HG02840 (cell line): ENCODE data around the gene ELF3.
"Not testable (repeated sequence)": the region's sequence is repeated elsewhere in the genome, so short reads cannot be mapped to it uniquely, and the experiment has no call there.

ENCODE experiments used
- ATAC-seq: cut with Tn5 transposase; IDR thresholded peaks from one replicate; pipeline ENCODE4 v1.9.1; 2021; ENCODE audit warnings: mild to moderate bottlenecking, moderate library complexity, moderate number of reproducible peaks; ENCODE audit not compliant: unreplicated experiment, low FRiP score

ELF3 gene

GRCh38 chr1:202010180-202011015 lies at the start of gene ELF3:
Gene ELF3 (plus strand): TSS chr1:202010587. CDS start chr1:202011137, 550 bp downstream.
- no peak for ATAC-seq

- ATAC-seq = not testable (repeated sequence)
These were observed 48.0 kb upstream of the ELF3 start for GRCh38 chr1:201962382-201962781.

- ATAC-seq = no peak
These were observed 46.1 kb upstream of the ELF3 start for GRCh38 chr1:201964261-201964660.

GRCh38 chr1:201966171-201966570 lies 44.2 kb upstream of the ELF3 start:
- ATAC-seq = no peak

- ATAC-seq = no peak
These were observed 42.0 kb upstream of the ELF3 start for GRCh38 chr1:201968202-201968925.

- ATAC-seq = no peak
These were observed 39.8 kb upstream of the ELF3 start for GRCh38 chr1:201970334-201971159.

- ATAC-seq = peak; percentile 21
These were observed 28.2 kb upstream of the ELF3 start for GRCh38 chr1:201982082-201982622.

GRCh38 chr1:201982623-201983379 lies 27.6 kb upstream of the ELF3 start, which contains the start of gene RNPEP:
Gene RNPEP (plus strand): TSS chr1:201982648. CDS start chr1:201982667, 19 bp downstream.
- peak; percentile 66 for ATAC-seq

GRCh38 chr1:201983380-201983805 lies 27.0 kb upstream of the ELF3 start:
- ATAC-seq = no peak

GRCh38 chr1:201984446-201984845 lies 25.9 kb upstream of the ELF3 start:
- ATAC-seq = no peak

GRCh38 chr1:201985355-201985754 lies 25.0 kb upstream of the ELF3 start:
- ATAC-seq = no peak

GRCh38 chr1:201988601-201989000 lies 21.8 kb upstream of the ELF3 start:
- ATAC-seq = no peak

- ATAC-seq = no peak
These were observed 20.8 kb upstream of the ELF3 start for GRCh38 chr1:201989354-201990128.

GRCh38 chr1:201990427-201990826 lies 20.0 kb upstream of the ELF3 start:
- ATAC-seq = no peak

GRCh38 chr1:201999625-202000238 lies 10.7 kb upstream of the ELF3 start:
- no peak for ATAC-seq

GRCh38 chr1:202002507-202002906 lies 7.9 kb upstream of the ELF3 start:
- no peak for ATAC-seq

GRCh38 chr1:202004711-202005110 lies 5.7 kb upstream of the ELF3 start:
- ATAC-seq = no peak

GRCh38 chr1:202005958-202006357 lies 4.4 kb upstream of the ELF3 start:
- no peak for ATAC-seq
